HCT116 (cell line): ENCODE results near the gene SH3BP4. TPM values are rescaled to one million over a fixed set of nuclear protein-coding genes. Genes with fewer than 3 reads are reported as not detected.

Experiments
- ATAC-seq: fragments of 200-7000 bp; cut with Tn5 transposase; 2 replicates; pipeline ENCODE4 v1.9.1; 2020; ENCODE audit warnings: mild to moderate bottlenecking, moderate library complexity
- Bru-seq: library from RNA; stranded (reverse); fragments of 400-500 nt; gene quantifications from one replicate; lab custom pipeline; 2021; lab: Mats Ljungman, UMichigan
- BruChase-seq, 2 experiments: library from RNA; stranded (reverse); fragments of 400-500 nt; gene quantifications; one replicate each; lab custom pipeline; 2021; lab: Mats Ljungman, UMichigan
- BruUV-seq: library from RNA; stranded (reverse); fragments of 400-500 nt; replicated peaks from 2 replicates; lab custom pipeline; 2021; lab: Mats Ljungman, UMichigan
- CTCF ChIA-PET: fragments of 300-600 bp; sonication (Branson Sonifier 250); formaldehyde crosslinking; loops from one replicate; lab custom pipeline; 2021; ENCODE audit warnings: antibody characterized with exemption; lab: Charles Lee
- POLR2A ChIA-PET: fragments of 300-600, 350-600 bp; sonication (Branson Sonifier 250); formaldehyde crosslinking; loops from one replicate; lab custom pipeline; 2021; ENCODE audit warnings: antibody characterized with exemption; lab: Charles Lee
- RAD21 ChIA-PET, 2 experiments: fragments of 300-600 bp; sonication (Branson Sonifier 250); formaldehyde crosslinking; loops; one replicate each; lab custom pipeline; 2023; ENCODE audit warnings: low total read pairs in 2 of 2; ENCODE audit not compliant: uncharacterized antibody in 2 of 2, unreplicated experiment in 2 of 2, low non-redundant PET in 1 of 2; lab: Charles Lee
- DNase-seq: peaks from one replicate; pipeline ENCODE4 v3.0.0-alpha.2; 2010; ENCODE audit warnings: low read depth, low spot score
- H2AFZ ChIP-seq: fragments of 200-600 bp; shearing (Covaris generic), sonication (generic); 2 replicates; pipeline ENCODE4 v1.6.1; 2017; ENCODE audit warnings: low read depth, mixed run types, mixed read lengths, antibody characterized with exemption, low read length; ENCODE audit not compliant: poor library complexity, severe bottlenecking
- H3K27ac ChIP-seq: 2 replicates; pipeline ENCODE4 v1.5.1; 2012; ENCODE audit warnings: low read depth, low read length
- H3K27me3 ChIP-seq: fragments of 200-600 bp; sonication (generic); 2 replicates; pipeline ENCODE4 v1.6.1; 2016; ENCODE audit warnings: mixed run types, low read length, mixed read lengths; ENCODE audit not compliant: insufficient read depth
- H3K36me3 ChIP-seq, 2 experiments: fragments of 200-500 bp in 1 of 2; fragments of 200-600 bp in 1 of 2; sonication (Bioruptor generic) in 1 of 2; sonication (generic) in 1 of 2; 2 replicates each; pipeline versions ENCODE4 v1.5.1 to v1.6.1; 2014 to 2016; ENCODE audit warnings: low read length in 2 of 2, inconsistent platforms in 1 of 2, mixed read lengths in 1 of 2, mixed run types in 1 of 2; ENCODE audit not compliant: insufficient read depth in 2 of 2, control insufficient read depth in 1 of 2
- H3K4me1 ChIP-seq, 2 experiments: fragments of 200-600 bp in 1 of 2; sonication (generic) in 1 of 2; 2 replicates each; pipeline versions ENCODE4 v1.5.1 to v1.6.1; 2012 to 2017; ENCODE audit warnings: low read length in 2 of 2, inconsistent platforms in 1 of 2, mild to moderate bottlenecking in 1 of 2, mixed read lengths in 1 of 2, mixed run types in 1 of 2, moderate library complexity in 1 of 2; ENCODE audit not compliant: insufficient read depth in 2 of 2, control insufficient read depth in 1 of 2
- H3K4me2 ChIP-seq: fragments of 200-600 bp; sonication (generic); 2 replicates; pipeline ENCODE4 v1.6.1; 2017; ENCODE audit warnings: mixed run types, low read length, mixed read lengths
- H3K4me3 ChIP-seq, 2 experiments: fragments of 200-600 bp in 1 of 2; sonication (generic) in 1 of 2; replicated peaks in 1 of 2; 2 replicates each; pipeline ENCODE4 v1.5.1; 2011 to 2016; ENCODE audit warnings: low read length in 2 of 2, control low read depth in 1 of 2, low read depth in 1 of 2, mild to moderate bottlenecking in 1 of 2, mixed read lengths in 1 of 2, mixed run types in 1 of 2
- H3K79me2 ChIP-seq: fragments of 200-600 bp; sonication (generic); 2 replicates; pipeline ENCODE4 v1.6.1; 2017; ENCODE audit warnings: mild to moderate bottlenecking, mixed run types, low read length, moderate library complexity, mixed read lengths; ENCODE audit not compliant: insufficient read depth
- H3K9ac ChIP-seq: fragments of 200-600 bp; sonication (generic); 2 replicates; pipeline ENCODE4 v1.6.1; 2016; ENCODE audit warnings: low read length, mixed read lengths
- H3K9me2 ChIP-seq: fragments of 200-600 bp; sonication (generic), shearing (Covaris generic); 2 replicates; pipeline ENCODE4 v1.6.1; 2017; ENCODE audit warnings: mixed run types, mild to moderate bottlenecking, moderate library complexity; ENCODE audit not compliant: insufficient read depth
- H3K9me3 ChIP-seq, 2 experiments: fragments of 200-500 bp in 1 of 2; fragments of 200-600 bp in 1 of 2; sonication (Bioruptor generic) in 1 of 2; sonication (generic) in 1 of 2; 2 replicates each; pipeline ENCODE4 v1.6.1; 2014 to 2017; ENCODE audit warnings: low read length in 2 of 2, mixed read lengths in 2 of 2, inconsistent platforms in 1 of 2, low read depth in 1 of 2, mild to moderate bottlenecking in 1 of 2, mixed run types in 1 of 2, moderate library complexity in 1 of 2; ENCODE audit not compliant: control insufficient read depth in 1 of 2, insufficient read depth in 1 of 2
- H4K20me1 ChIP-seq: fragments of 200-600 bp; sonication (generic), shearing (Covaris generic); 2 replicates; pipeline ENCODE4 v1.6.1; 2017; ENCODE audit warnings: mixed run types, mild to moderate bottlenecking, moderate library complexity; ENCODE audit not compliant: insufficient read depth
- CBX3 ChIP-seq: IDR thresholded peaks from 2 replicates; pipeline ENCODE4 v1.6.1; 2012; ENCODE audit warnings: low read depth
- ELF1 ChIP-seq: IDR thresholded peaks from 2 replicates; pipeline ENCODE4 v1.6.1; 2012; ENCODE audit warnings: low read depth, borderline replicate concordance
- POLR2AphosphoS5 ChIP-seq: IDR thresholded peaks from 2 replicates; pipeline ENCODE4 v1.6.1; 2011; ENCODE audit warnings: mild to moderate bottlenecking, low read depth, low read length, moderate library complexity
- intact Hi-C: fragments of 100-400 bp; cut with micrococcal nuclease; formaldehyde crosslinking; loops from 2 replicates; pipeline ENCODE4 v1.10.0; 2022
- long read RNA-seq: library from polyadenylated mRNA; unstranded; transcript quantifications from one replicate; pipeline ENCODE4 v2.0.0, GENCODE V29; 2021; ENCODE audit not compliant: unreplicated experiment
- polyA plus RNA-seq: library from polyadenylated mRNA; unstranded; fragments of >200 nt; gene quantifications from 2 replicates; pipeline ENCODE4 v1.2.1, GENCODE V29; 2012; ENCODE audit warnings: missing spikeins
- total RNA-seq: library from RNA; stranded (reverse); gene quantifications from one replicate; pipeline ENCODE4 v1.2.1, GENCODE V29; 2021; ENCODE audit not compliant: unreplicated experiment
- TF ChIP-seq, protein P1 (sequence below): IDR thresholded peaks from 2 replicates; pipeline ENCODE4 v1.6.1; 2011; ENCODE audit warnings: mild to moderate bottlenecking, low read length, moderate library complexity; ENCODE audit not compliant: insufficient replicate concordance; ENCODE audit errors: extremely low read depth

The SH3BP4 gene, protein sequence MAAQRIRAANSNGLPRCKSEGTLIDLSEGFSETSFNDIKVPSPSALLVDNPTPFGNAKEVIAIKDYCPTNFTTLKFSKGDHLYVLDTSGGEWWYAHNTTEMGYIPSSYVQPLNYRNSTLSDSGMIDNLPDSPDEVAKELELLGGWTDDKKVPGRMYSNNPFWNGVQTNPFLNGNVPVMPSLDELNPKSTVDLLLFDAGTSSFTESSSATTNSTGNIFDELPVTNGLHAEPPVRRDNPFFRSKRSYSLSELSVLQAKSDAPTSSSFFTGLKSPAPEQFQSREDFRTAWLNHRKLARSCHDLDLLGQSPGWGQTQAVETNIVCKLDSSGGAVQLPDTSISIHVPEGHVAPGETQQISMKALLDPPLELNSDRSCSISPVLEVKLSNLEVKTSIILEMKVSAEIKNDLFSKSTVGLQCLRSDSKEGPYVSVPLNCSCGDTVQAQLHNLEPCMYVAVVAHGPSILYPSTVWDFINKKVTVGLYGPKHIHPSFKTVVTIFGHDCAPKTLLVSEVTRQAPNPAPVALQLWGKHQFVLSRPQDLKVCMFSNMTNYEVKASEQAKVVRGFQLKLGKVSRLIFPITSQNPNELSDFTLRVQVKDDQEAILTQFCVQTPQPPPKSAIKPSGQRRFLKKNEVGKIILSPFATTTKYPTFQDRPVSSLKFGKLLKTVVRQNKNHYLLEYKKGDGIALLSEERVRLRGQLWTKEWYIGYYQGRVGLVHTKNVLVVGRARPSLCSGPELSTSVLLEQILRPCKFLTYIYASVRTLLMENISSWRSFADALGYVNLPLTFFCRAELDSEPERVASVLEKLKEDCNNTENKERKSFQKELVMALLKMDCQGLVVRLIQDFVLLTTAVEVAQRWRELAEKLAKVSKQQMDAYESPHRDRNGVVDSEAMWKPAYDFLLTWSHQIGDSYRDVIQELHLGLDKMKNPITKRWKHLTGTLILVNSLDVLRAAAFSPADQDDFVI
- total RNA-seq: 32.9 TPM
- 25.8 and 28.0 TPM in 2 replicates for polyA plus RNA-seq
- percentile 75 among the genes with signal in this experiment for Bru-seq, nascent RNA
- BruChase-seq, experiment 1, labeled RNA remaining after a 6-hour chase: percentile 72 among the genes with signal in this experiment
- percentile 71 among the genes with signal in this experiment for BruChase-seq, experiment 2, labeled RNA remaining after a 2-hour chase
- long read RNA-seq, partial matches to known transcripts: 45 of 51 reads
- long read RNA-seq, other reads (novel, unspliced or antisense): 5 of 51 reads

DNA sequence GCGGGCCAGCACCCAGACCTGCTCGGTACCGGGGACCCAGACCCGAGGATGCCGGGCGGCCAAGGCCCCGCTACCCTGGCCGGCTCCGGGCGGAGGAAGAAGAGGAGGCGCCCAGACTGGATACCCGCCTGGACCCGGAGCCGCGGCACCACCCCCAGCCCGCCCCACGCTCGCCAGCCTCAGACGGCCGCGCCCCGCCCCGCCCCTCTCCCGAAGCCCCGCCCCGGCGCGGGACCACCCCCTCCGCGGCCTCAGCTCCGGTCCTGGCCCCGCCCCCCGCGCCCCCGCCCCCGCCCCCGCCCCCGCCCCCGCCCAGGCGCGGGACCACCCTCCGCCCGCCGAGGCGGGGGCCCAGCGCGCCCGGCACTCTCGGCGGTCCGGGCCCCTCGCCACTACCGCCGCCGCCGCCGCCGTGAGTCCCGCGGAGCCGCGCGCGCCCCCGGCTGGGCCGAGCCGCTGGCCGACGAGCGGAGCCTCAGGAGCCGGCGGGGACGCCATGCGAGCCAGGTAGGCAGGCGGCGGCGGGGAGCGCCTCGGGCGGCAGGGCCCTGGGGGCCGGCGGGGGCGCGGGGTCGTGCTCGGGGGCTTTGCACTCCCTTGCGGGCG lies at the start of gene SH3BP4:
SH3BP4 (plus strand) TSS at position 354 of the 606 bp plus-strand sequence. CDS start 82,986 bp downstream, outside the sequence.
- peak; percentile 90 for ATAC-seq
- peak within 1 kb of the TSS; percentile 66 to 78 for H3K4me3 ChIP-seq
- BruUV-seq: no TSS peak

DNA sequence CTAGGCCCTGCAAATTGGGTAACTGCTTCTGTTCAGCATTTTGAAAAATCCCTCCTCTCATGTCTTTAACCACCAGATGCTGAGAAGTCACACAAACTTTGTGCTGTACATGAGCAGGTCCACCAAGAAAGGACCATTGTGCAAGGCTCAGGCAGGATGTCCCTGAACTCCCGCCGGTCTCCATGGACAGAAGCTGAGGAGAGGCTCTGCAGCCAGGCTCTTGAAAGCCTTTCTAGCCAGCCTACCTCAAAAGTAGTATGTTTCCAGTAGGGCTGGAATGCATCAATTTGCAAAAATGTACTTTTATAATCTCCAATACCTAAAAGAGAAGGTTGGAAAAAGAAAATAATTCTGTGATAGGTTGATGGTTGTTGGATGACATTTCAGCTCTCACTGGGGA lies 47.0 kb upstream of the SH3BP4 start:
- TF ChIP-seq, protein P1, sequence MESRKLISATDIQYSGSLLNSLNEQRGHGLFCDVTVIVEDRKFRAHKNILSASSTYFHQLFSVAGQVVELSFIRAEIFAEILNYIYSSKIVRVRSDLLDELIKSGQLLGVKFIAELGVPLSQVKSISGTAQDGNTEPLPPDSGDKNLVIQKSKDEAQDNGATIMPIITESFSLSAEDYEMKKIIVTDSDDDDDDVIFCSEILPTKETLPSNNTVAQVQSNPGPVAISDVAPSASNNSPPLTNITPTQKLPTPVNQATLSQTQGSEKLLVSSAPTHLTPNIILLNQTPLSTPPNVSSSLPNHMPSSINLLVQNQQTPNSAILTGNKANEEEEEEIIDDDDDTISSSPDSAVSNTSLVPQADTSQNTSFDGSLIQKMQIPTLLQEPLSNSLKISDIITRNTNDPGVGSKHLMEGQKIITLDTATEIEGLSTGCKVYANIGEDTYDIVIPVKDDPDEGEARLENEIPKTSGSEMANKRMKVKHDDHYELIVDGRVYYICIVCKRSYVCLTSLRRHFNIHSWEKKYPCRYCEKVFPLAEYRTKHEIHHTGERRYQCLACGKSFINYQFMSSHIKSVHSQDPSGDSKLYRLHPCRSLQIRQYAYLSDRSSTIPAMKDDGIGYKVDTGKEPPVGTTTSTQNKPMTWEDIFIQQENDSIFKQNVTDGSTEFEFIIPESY: no peak
- TF ChIP-seq CBX3: no peak
- H3K27me3 ChIP-seq: no peaks in the 10 kb centered on the region
- no peak overlapping the region for H3K27ac ChIP-seq
- BruUV-seq: no TSS peak
- H3K4me3 ChIP-seq: no peak overlapping the region
- RAD21 ChIA-PET: no interaction called here
- H4K20me1 ChIP-seq: no peaks in the 10 kb centered on the region
- no peak for ATAC-seq
- H3K36me3 ChIP-seq: no peaks in the 10 kb centered on the region
- H3K9me3 ChIP-seq: no peaks in the 10 kb centered on the region
- CTCF ChIA-PET: no interaction called here
- H3K4me2 ChIP-seq: no peak overlapping the region
- H3K79me2 ChIP-seq: no peaks in the 10 kb centered on the region
- H2AFZ ChIP-seq: no peak overlapping the region
- no peak for DNase-seq
- H3K9me2 ChIP-seq: no peaks in the 10 kb centered on the region
- no peak overlapping the region for H3K9ac ChIP-seq
- no peaks in the 10 kb centered on the region for H3K4me1 ChIP-seq
- intact Hi-C loops: no loop called here
- POLR2A ChIA-PET: no interaction called here

More for the DNA sequence above, at the start of gene SH3BP4:
- intact Hi-C loops: no loop called here
- peak within 1 kb of the TSS; percentile 83 for H3K4me2 ChIP-seq
- no peaks in the 10 kb centered on the region for H3K9me2 ChIP-seq
- no peaks in the 10 kb centered on the region for H3K27me3 ChIP-seq
- TF ChIP-seq ELF1 (no peak), POLR2AphosphoS5 (peak; percentile 52)
- TF ChIP-seq, all 23 proteins: peak for 1
- H3K9ac ChIP-seq: peak within 1 kb of the TSS; percentile 81
- H2AFZ ChIP-seq: no peak within 1 kb of the TSS
- H3K36me3 ChIP-seq: no peaks in the 10 kb centered on the region
- peaks cover 26 to 34% of the 10 kb centered on the region in 2 experiments for H3K4me1 ChIP-seq
- ChIA-PET POLR2A (interaction anchor here (0.7 kb wide), 1 partner anchor 772 kb away, joined by 3 read pairs; no protein-coding TSS in a partner anchor), CTCF (no interaction called here), RAD21 (interaction anchor here in 1 of 2 experiments (0.6 kb wide), 2 partner anchors 111 to 222 kb away, joined by 3 read pairs; no protein-coding TSS in a partner anchor)
- DNase-seq: no peak
- H3K9me3 ChIP-seq: no peaks in the 10 kb centered on the region
- H3K79me2 ChIP-seq: peaks cover 45% of the 10 kb centered on the region
- peak within 1 kb of the TSS; percentile 73; the same call in 1 of the 2 replicates for H3K27ac ChIP-seq
- H4K20me1 ChIP-seq: no peaks in the 10 kb centered on the region
